KMS-11 (cell line): Measurements from ENCODE around the gene SASS6.

Source experiments
- H2AFZ ChIP-seq: fragments of 200-600 bp; sonication (generic); 2 replicates; pipeline ENCODE4 v1.6.1; 2016; ENCODE audit warnings: antibody characterized with exemption, mixed run types, low read depth
- H3K27ac ChIP-seq: fragments of 200-600 bp; sonication (generic); 2 replicates; pipeline ENCODE4 v1.6.1; 2016; ENCODE audit warnings: mild to moderate bottlenecking, mixed run types
- H3K27me3 ChIP-seq: fragments of 200-600 bp; sonication (generic); 2 replicates; pipeline ENCODE4 v1.6.1; 2017; ENCODE audit warnings: mild to moderate bottlenecking, low read depth, mixed run types, moderate library complexity; ENCODE audit not compliant: insufficient read depth
- H3K36me3 ChIP-seq: fragments of 200-600 bp; sonication (generic); 2 replicates; pipeline ENCODE4 v1.6.1; 2017; ENCODE audit warnings: mild to moderate bottlenecking, mixed run types; ENCODE audit not compliant: insufficient read depth
- H3K4me1 ChIP-seq: fragments of 200-600 bp; sonication (generic); 2 replicates; pipeline ENCODE4 v1.6.1; 2016; ENCODE audit warnings: mild to moderate bottlenecking, low read depth, mixed run types; ENCODE audit not compliant: poor library complexity, severe bottlenecking
- H3K4me2 ChIP-seq: fragments of 200-600 bp; sonication (generic); 2 replicates; pipeline ENCODE4 v1.7.0; 2016; ENCODE audit warnings: mild to moderate bottlenecking, mixed run types
- H3K4me3 ChIP-seq: fragments of 200-600 bp; sonication (generic); IDR thresholded peaks from 2 replicates; pipeline ENCODE4 v1.6.1; 2017; ENCODE audit warnings: low read depth, low read length, mixed read lengths; ENCODE audit not compliant: insufficient read depth
- H3K79me2 ChIP-seq: fragments of 200-600 bp; sonication (generic); 2 replicates; pipeline ENCODE4 v1.6.1; 2016; ENCODE audit warnings: low read depth, mixed run types; ENCODE audit not compliant: insufficient read depth
- H3K9ac ChIP-seq: fragments of 200-600 bp; sonication (generic); 2 replicates; pipeline ENCODE4 v1.6.1; 2016; ENCODE audit warnings: mild to moderate bottlenecking, mixed run types
- H4K20me1 ChIP-seq: fragments of 200-600 bp; sonication (generic); 2 replicates; pipeline ENCODE4 v1.6.1; 2016; ENCODE audit warnings: mild to moderate bottlenecking, mixed run types; ENCODE audit not compliant: insufficient read depth
- CTCF ChIP-seq: fragments of 200-600 bp; sonication (generic); conservative IDR thresholded peaks from 2 replicates; pipeline ENCODE4 v1.6.1; 2017; ENCODE audit warnings: low read depth, mild to moderate bottlenecking, antibody characterized with exemption, low read length, moderate library complexity, mixed read lengths

The SASS6 gene

GRCh38 chr1:100077531-100077930, 55.2 kb downstream of the SASS6 start:
- Histone ChIP-seq H3K9ac (no peak overlapping the region), H3K27ac (no peak overlapping the region), H4K20me1 (0 out of 2 replicates have a peak, but pooled peaks cover 4% of the 10 kb centered on the region), H3K27me3 (no peaks in the 10 kb centered on the region), H3K79me2 (no peaks in the 10 kb centered on the region), H3K36me3 (no peaks in the 10 kb centered on the region), H3K4me1 (peaks cover 8% of the 10 kb centered on the region), H2AFZ (no peak overlapping the region), H3K4me2 (no peak overlapping the region), H3K4me3 (no peak overlapping the region)
- no peak for TF ChIP-seq CTCF

DNA sequence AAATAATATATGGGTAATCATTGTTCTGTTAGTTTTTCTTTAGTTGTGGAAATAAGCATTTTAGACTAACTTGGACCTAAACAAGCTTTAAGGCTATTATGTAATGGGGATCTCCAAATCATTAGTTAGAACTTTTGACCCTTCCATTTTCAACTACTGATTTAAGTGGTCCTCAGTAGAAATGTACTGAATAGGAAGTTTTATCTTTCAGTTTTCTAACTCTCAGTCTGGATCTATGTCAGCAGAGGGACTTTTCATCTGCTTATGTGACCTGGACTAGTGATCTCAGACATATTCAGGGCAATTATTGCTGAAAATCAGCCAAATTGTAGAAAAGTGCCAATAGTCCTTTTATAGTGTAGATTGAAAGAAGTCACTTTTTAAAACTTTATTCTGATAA, 56.0 kb downstream of the SASS6 start:
- Histone ChIP-seq H3K4me1 (peaks cover 8% of the 10 kb centered on the region), H3K79me2 (no peaks in the 10 kb centered on the region), H3K4me2 (no peak overlapping the region), H3K9ac (no peak overlapping the region), H3K27me3 (no peaks in the 10 kb centered on the region), H2AFZ (no peak overlapping the region), H3K36me3 (no peaks in the 10 kb centered on the region), H3K4me3 (no peak overlapping the region), H4K20me1 (0 out of 2 replicates have a peak, but pooled peaks cover 1% of the 10 kb centered on the region), H3K27ac (no peak overlapping the region)
- no peak for TF ChIP-seq CTCF

- no peak overlapping the region for H3K27ac ChIP-seq
- H3K79me2 ChIP-seq, result no peaks in the 10 kb centered on the region
- H3K9ac ChIP-seq, result no peak overlapping the region
- H4K20me1 ChIP-seq, result no peaks in the 10 kb centered on the region
- TF ChIP-seq CTCF, result no peak
- H3K4me3 ChIP-seq, result no peak overlapping the region
- no peaks in the 10 kb centered on the region for H3K27me3 ChIP-seq
- H3K4me1 ChIP-seq, result peaks cover 8% of the 10 kb centered on the region
- no peak overlapping the region for H3K4me2 ChIP-seq
- no peaks in the 10 kb centered on the region for H3K36me3 ChIP-seq
- H2AFZ ChIP-seq, result no peak overlapping the region
Measured at GRCh38 chr1:100076319-100076718, 56.4 kb downstream of the SASS6 start.

- TF ChIP-seq CTCF, result no peak
- Histone ChIP-seq H3K27me3 (no peaks in the 10 kb centered on the region), H2AFZ (no peak overlapping the region), H3K27ac (no peak overlapping the region), H3K36me3 (no peaks in the 10 kb centered on the region), H3K9ac (no peak overlapping the region), H3K79me2 (no peaks in the 10 kb centered on the region), H3K4me3 (no peak overlapping the region), H3K4me2 (no peak overlapping the region), H3K4me1 (peaks cover 8% of the 10 kb centered on the region), H4K20me1 (no peaks in the 10 kb centered on the region)
Measured at GRCh38 chr1:100075773-100076172, 57.0 kb downstream of the SASS6 start.
